BE2C (cell line): ENCODE measurements around the gene IL24.
A peak's percentile ranks its signal among the peaks of the same experiment; 100 is the strongest.

ENCODE experiments used
- DNase-seq: peaks from one replicate; pipeline ENCODE4 v3.0.0-alpha.2; 2020
- H3K27me3 ChIP-seq: fragments of 250-450 bp; sonication (Bioruptor Pico); 2 replicates; pipeline ENCODE4 v1.5.1; 2020; ENCODE audit warnings: mild to moderate bottlenecking
- H3K36me3 ChIP-seq: fragments of 250-450 bp; sonication (Bioruptor Pico); 2 replicates; pipeline ENCODE4 v1.5.1; 2020; ENCODE audit warnings: mild to moderate bottlenecking
- H3K4me1 ChIP-seq: fragments of 250-450 bp; sonication (Bioruptor Pico); 2 replicates; pipeline ENCODE4 v1.5.1; 2020
- H3K4me3 ChIP-seq: 2 replicates; pipeline ENCODE4 v1.5.1; 2011; ENCODE audit warnings: low read depth, low read length
- H3K9me3 ChIP-seq: fragments of 250-450 bp; sonication (Bioruptor Pico); 2 replicates; pipeline ENCODE4 v1.5.1; 2020
- TF ChIP-seq, protein P1 (sequence below): IDR thresholded peaks from 2 replicates; pipeline ENCODE4 v1.5.1; 2012; ENCODE audit warnings: mild to moderate bottlenecking, low read depth, low read length

Gene IL24

DNA sequence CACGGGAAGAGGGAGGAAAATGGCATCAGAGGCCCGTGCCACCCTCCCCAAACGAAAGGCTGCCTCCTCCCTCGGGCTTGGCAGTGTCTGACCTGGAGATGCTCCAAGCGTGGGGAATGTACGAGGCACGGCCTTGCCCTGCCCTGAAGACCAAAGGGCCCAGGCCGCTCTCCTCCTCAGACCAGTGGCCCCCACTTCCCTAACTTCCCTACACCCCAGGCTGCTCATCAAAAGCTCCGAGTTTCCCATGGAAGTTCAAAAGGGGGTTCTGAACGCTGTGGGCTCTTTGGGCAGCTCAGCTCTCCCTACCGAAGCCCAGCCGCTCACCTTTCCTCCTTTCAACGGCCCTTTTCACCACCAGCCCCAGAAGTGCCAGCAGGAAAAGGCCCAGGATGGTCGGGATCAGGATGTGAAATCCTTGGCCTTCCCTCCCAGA, 12.7 kb downstream of the IL24 start:
- Histone ChIP-seq H3K4me1 (peaks cover 3% of the 10 kb centered on the region), H3K9me3 (no peaks in the 10 kb centered on the region), H3K4me3 (peak overlapping the region; percentile 54), H3K27me3 (peaks cover 7% of the 10 kb centered on the region), H3K36me3 (no peaks in the 10 kb centered on the region)
- TF ChIP-seq, protein P1, sequence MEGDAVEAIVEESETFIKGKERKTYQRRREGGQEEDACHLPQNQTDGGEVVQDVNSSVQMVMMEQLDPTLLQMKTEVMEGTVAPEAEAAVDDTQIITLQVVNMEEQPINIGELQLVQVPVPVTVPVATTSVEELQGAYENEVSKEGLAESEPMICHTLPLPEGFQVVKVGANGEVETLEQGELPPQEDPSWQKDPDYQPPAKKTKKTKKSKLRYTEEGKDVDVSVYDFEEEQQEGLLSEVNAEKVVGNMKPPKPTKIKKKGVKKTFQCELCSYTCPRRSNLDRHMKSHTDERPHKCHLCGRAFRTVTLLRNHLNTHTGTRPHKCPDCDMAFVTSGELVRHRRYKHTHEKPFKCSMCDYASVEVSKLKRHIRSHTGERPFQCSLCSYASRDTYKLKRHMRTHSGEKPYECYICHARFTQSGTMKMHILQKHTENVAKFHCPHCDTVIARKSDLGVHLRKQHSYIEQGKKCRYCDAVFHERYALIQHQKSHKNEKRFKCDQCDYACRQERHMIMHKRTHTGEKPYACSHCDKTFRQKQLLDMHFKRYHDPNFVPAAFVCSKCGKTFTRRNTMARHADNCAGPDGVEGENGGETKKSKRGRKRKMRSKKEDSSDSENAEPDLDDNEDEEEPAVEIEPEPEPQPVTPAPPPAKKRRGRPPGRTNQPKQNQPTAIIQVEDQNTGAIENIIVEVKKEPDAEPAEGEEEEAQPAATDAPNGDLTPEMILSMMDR, result no peak; the same call in 1 of the 2 replicates
- no peak for DNase-seq

DNA sequence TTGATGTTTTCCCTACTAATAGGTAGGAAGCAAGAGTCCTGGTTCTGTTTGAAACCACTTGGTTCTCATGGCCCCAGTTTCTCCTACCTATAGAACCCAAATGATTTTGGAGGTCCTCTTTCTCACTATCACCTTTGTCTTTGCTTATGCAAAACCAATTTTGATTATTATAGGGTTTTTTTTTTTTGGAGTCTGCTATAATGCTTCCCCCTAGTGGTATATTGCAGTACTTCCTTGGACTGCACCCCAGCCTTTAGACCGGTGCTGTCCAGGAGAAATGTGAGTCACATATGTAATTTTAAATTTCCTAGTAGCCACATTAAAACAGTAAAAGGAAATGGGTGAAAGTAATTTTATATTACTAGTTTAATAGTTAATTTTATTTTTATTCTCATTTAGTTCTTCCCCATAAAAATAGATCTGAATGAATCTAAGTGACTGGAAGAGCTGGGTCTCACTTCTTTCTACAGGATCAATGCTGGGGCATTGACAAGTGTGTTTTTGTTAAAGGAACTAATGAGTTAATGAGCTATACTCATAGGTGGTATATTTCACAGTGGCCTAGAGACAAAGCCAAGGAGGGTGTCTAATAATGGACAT, 13.9 kb downstream of the IL24 start:
- H3K36me3 ChIP-seq, result no peaks in the 10 kb centered on the region
- DNase-seq, result no peak

DNA sequence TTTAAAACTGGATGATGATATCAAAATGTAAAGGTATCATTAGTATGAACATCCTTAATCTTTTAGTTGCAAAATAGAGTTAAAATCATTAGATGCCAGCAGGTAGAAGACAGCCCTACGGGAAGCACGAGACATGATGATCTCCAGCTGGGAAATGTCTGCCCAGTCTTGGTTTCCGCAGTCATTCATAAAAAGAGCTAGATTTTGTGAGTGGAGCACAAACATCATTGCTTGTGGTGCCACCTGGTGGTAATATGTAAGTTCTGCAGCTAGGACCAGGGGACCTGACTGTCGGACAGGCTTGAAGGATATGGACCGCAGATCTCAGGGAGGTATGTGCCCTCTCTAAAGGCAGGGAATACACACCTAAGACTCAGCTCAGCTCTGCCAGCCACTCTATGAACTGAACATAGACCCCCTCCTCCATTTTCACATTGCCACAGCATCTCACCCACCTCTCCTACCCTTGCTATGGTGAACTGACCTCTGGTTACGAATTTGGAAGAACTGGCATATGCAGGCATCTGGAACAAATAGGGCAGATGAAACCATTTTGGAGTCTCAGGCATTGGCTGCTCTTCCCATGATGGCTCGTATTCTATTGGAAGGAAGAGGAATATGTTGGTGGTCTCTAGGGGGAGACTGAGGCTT, 15.3 kb downstream of the IL24 start:
- DNase-seq, result peak; percentile 70
- Histone ChIP-seq H3K36me3 (no peaks in the 10 kb centered on the region), H3K9me3 (no peaks in the 10 kb centered on the region), H3K4me1 (no peaks in the 10 kb centered on the region), H3K27me3 (peaks cover 7% of the 10 kb centered on the region), H3K4me3 (no peak overlapping the region)
- TF ChIP-seq, protein P1, result peak; percentile 86

More for the DNA sequence above, 13.9 kb downstream of the IL24 start:
- no peaks in the 10 kb centered on the region for H3K9me3 ChIP-seq
- TF ChIP-seq, protein P1, result peak; percentile 81
- H3K27me3 ChIP-seq, result peaks cover 7% of the 10 kb centered on the region
- H3K4me1 ChIP-seq, result peaks cover 3% of the 10 kb centered on the region; the same call in 1 of the 2 replicates
- H3K4me3 ChIP-seq, result no peak overlapping the region

GRCh38 chr1:206913766-206914537, 16.7 kb downstream of the IL24 start:
- Histone ChIP-seq H3K36me3 (no peaks in the 10 kb centered on the region), H3K9me3 (no peaks in the 10 kb centered on the region), H3K4me1 (no peaks in the 10 kb centered on the region), H3K27me3 (peaks cover 4% of the 10 kb centered on the region), H3K4me3 (no peak overlapping the region)
- TF ChIP-seq, protein P1, result 0 out of 2 replicates have a peak, but pooled peaks have one; percentile 0
- no peak for DNase-seq

- Histone ChIP-seq H3K36me3 (no peaks in the 10 kb centered on the region), H3K4me3 (no peak overlapping the region), H3K9me3 (no peaks in the 10 kb centered on the region), H3K27me3 (no peaks in the 10 kb centered on the region; the same call in none of the 2 replicates), H3K4me1 (no peaks in the 10 kb centered on the region)
- DNase-seq, result no peak
- TF ChIP-seq, protein P1, result no peak
Observed at GRCh38 chr1:206915030-206915735, 17.9 kb downstream of the IL24 start.
